ENCODE results near the gene WDR62. TPM values are rescaled to one million over a fixed set of nuclear protein-coding genes. Genes with fewer than 3 reads are reported as not detected.

Gene WDR62
- total and polyA plus RNA-seq, 8 donors: 3.7 to 6.7 (median 4.4) TPM

- no peak for ATAC-seq
- no peak overlapping the region for H3K4me3 ChIP-seq
- peaks cover 0 to 40% of the 10 kb centered on the region in 2 donors for H3K36me3 ChIP-seq
- no peak for TF ChIP-seq CTCF (IDR thresholded peaks at IDR 0.05)
- H3K27ac ChIP-seq: no peak overlapping the region
- no peaks in the 10 kb centered on the region for H3K9me3 ChIP-seq
- intact Hi-C loops (cut with DNase I): no loop called here
- no peaks in the 10 kb centered on the region for H3K4me1 ChIP-seq
- no peak for DNase-seq
- no peaks in the 10 kb centered on the region for H3K27me3 ChIP-seq
These were observed 28.2 kb downstream of the WDR62 start for GRCh38 chr19:36082916-36083315.

- H3K36me3 ChIP-seq: peaks cover 0 to 52% of the 10 kb centered on the region in 2 donors
- intact Hi-C loops (cut with DNase I): no loop called here
- TF ChIP-seq CTCF (IDR thresholded peaks at IDR 0.05): no peak
- no peaks in the 10 kb centered on the region for H3K27me3 ChIP-seq
- DNase-seq (no peak), ATAC-seq (no peak)
- no peak overlapping the region for H3K27ac ChIP-seq
- H3K9me3 ChIP-seq: no peaks in the 10 kb centered on the region
- no peak overlapping the region for H3K4me3 ChIP-seq
- H3K4me1 ChIP-seq: no peaks in the 10 kb centered on the region
These were observed 29.7 kb downstream of the WDR62 start for GRCh38 chr19:36084231-36085009.

- Histone ChIP-seq H3K36me3 (peaks cover 0 to 69% of the 10 kb centered on the region in 2 donors), H3K4me3 (no peak overlapping the region), H3K4me1 (no peaks in the 10 kb centered on the region), H3K9me3 (no peaks in the 10 kb centered on the region), H3K27me3 (no peaks in the 10 kb centered on the region), H3K27ac (no peak overlapping the region)
- intact Hi-C loops (cut with DNase I): no loop called here
- TF ChIP-seq CTCF (IDR thresholded peaks at IDR 0.05): no peak
- ATAC-seq: no peak
- DNase-seq: no peak
These were observed 31.6 kb downstream of the WDR62 start for GRCh38 chr19:36086326-36086725.

- DNase-seq (no peak), ATAC-seq (no peak)
- intact Hi-C loops (cut with DNase I): no loop called here
- Histone ChIP-seq H3K36me3 (peaks cover 0 to 41% of the 10 kb centered on the region in 2 donors), H3K27me3 (no peaks in the 10 kb centered on the region), H3K4me3 (no peak overlapping the region), H3K9me3 (no peaks in the 10 kb centered on the region), H3K4me1 (no peaks in the 10 kb centered on the region), H3K27ac (no peak overlapping the region)
- no peak for TF ChIP-seq CTCF (IDR thresholded peaks at IDR 0.05)
These were observed 35.1 kb downstream of the WDR62 start for GRCh38 chr19:36089847-36090246.

DNA sequence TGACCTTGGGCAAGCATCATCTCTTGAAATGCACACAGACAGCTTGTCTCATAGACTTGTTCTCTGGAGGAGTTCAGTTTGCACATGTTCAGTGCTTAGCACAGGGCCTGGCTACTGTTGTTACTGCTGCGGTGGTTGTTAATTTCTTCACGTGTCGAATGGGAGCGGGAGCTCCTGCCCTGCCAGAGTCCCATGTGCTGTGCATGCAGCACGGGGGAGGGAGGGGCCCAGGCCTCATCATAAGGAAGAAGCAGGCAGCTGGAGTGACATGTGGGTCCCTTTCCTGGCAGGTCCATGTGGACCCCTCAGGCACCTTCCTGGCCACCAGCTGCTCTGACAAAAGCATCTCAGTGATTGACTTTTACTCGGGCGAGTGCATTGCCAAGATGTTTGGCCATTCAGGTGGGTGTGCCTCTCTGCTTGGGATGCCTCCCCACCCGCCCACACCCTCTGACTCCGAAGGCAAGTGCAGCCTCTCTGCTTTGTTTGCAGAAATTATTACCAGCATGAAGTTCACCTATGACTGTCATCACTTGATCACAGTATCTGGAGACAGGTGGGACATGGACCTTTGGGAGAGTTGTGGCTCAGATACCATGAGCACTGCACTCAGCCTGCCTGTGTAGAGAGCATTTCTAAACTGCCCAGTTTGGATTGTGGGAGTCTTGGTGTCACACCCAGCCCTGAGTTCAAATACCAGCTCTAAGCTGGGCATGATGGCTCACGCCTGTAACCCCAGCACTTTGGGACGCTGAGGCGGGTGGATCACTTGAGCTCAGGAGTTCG lies 36.4 kb downstream of the WDR62 start:
- intact Hi-C loops (cut with DNase I): no loop called here
- TF ChIP-seq CTCF (IDR thresholded peaks at IDR 0.05): no peak
- no peaks in the 10 kb centered on the region for H3K27me3 ChIP-seq
- no peak overlapping the region for H3K27ac ChIP-seq
- ATAC-seq (no peak), DNase-seq (no peak)
- peaks cover 0 to 40% of the 10 kb centered on the region in 2 donors for H3K36me3 ChIP-seq
- H3K9me3 ChIP-seq: no peaks in the 10 kb centered on the region
- H3K4me3 ChIP-seq: no peak overlapping the region
- no peaks in the 10 kb centered on the region for H3K4me1 ChIP-seq

Measured in left lung (tissue), 10 donors.